HEK293 (cell line): ENCODE results near the gene SDHD.
A peak's percentile ranks its signal among the peaks of the same experiment; 100 is the strongest.

ENCODE experiments used
- CTCF ChIA-PET: fragments of 350-600 bp; formaldehyde crosslinking; extraction: SDS; loops from one replicate; lab custom pipeline; 2021; ENCODE audit warnings: antibody characterized with exemption; lab: Yijun Ruan, JAX
- POLR2A ChIA-PET: fragments of 300-600 bp; formaldehyde crosslinking; extraction: SDS; loops from one replicate; lab custom pipeline; 2020; ENCODE audit warnings: antibody characterized with exemption, inconsistent platforms; lab: Yijun Ruan, JAX
- H3K27ac ChIP-seq: fragments of 200-500 bp; sonication (Bioruptor generic); 2 replicates; pipeline ENCODE4 v1.5.1; 2014; ENCODE audit warnings: low read depth, low read length, control low read depth, inconsistent platforms; ENCODE audit errors: extremely low read depth
- H3K36me3 ChIP-seq, 2 experiments: fragments of 200-500 bp in 1 of 2; sonication (Bioruptor generic) in 1 of 2; 1 replicate in 1 of 2; 2 replicates in 1 of 2; pipeline ENCODE4 v1.5.1; 2014 to 2017; ENCODE audit warnings: inconsistent platforms in 2 of 2, low read length in 2 of 2; ENCODE audit not compliant: control insufficient read depth in 2 of 2, insufficient read depth in 1 of 2
- H3K4me1 ChIP-seq: fragments of 200-500 bp; sonication (Bioruptor generic); 2 replicates; pipeline ENCODE4 v1.5.1; 2014; ENCODE audit warnings: mild to moderate bottlenecking, low read length, inconsistent platforms; ENCODE audit not compliant: control insufficient read depth, insufficient read depth
- H3K4me3 ChIP-seq: 2 replicates; pipeline ENCODE4 v1.5.1; 2011; ENCODE audit warnings: low read depth, mild to moderate bottlenecking, control low read depth, low read length, moderate library complexity
- H3K9me3 ChIP-seq: fragments of 200-500 bp; sonication (Bioruptor generic); 2 replicates; pipeline ENCODE4 v1.5.1; 2014; ENCODE audit warnings: low read depth, low read length, inconsistent platforms; ENCODE audit not compliant: control insufficient read depth, insufficient read depth
- HIC1 ChIP-seq: fragments of 450-650 bp; formaldehyde crosslinking; IDR thresholded peaks from 2 replicates; pipeline ENCODE4 v1.5.1; 2016; ENCODE audit warnings: missing biosample characterization, missing genetic modification characterization
- KLF10 ChIP-seq: fragments of 450-650 bp; IDR thresholded peaks from 2 replicates; pipeline ENCODE4 v1.5.1; 2018; ENCODE audit warnings: missing biosample characterization, mild to moderate bottlenecking, missing genetic modification characterization
- KLF8 ChIP-seq: fragments of 450-650 bp; formaldehyde crosslinking; IDR thresholded peaks from 2 replicates; pipeline ENCODE4 v1.5.1; 2016; ENCODE audit warnings: missing biosample characterization, missing genetic modification characterization
- REPIN1 ChIP-seq: fragments of 450-650 bp; formaldehyde crosslinking; IDR thresholded peaks from 2 replicates; pipeline ENCODE4 v1.5.1; 2017; ENCODE audit warnings: missing biosample characterization, missing genetic modification characterization, low read depth
- SP7 ChIP-seq: fragments of 450-650 bp; formaldehyde crosslinking; IDR thresholded peaks from 2 replicates; pipeline ENCODE4 v1.5.1; 2016; ENCODE audit warnings: missing biosample characterization, missing genetic modification characterization
- ZFP41 ChIP-seq: fragments of 450-650 bp; formaldehyde crosslinking; IDR thresholded peaks from 2 replicates; pipeline ENCODE4 v1.5.1; 2016; ENCODE audit warnings: missing biosample characterization, missing genetic modification characterization, borderline replicate concordance
- ZNF133 ChIP-seq: fragments of 450-650 bp; formaldehyde crosslinking; IDR thresholded peaks from 2 replicates; pipeline ENCODE4 v1.5.1; 2016; ENCODE audit warnings: missing biosample characterization, missing genetic modification characterization
- ZNF138 ChIP-seq: fragments of 450-650 bp; formaldehyde crosslinking; IDR thresholded peaks from 2 replicates; pipeline ENCODE4 v1.5.1; 2016; ENCODE audit warnings: missing biosample characterization, missing genetic modification characterization, borderline replicate concordance
- ZNF140 ChIP-seq: fragments of 450-650 bp; formaldehyde crosslinking; IDR thresholded peaks from 2 replicates; pipeline ENCODE4 v1.5.1; 2016; ENCODE audit warnings: missing biosample characterization, missing genetic modification characterization
- ZNF2 ChIP-seq: fragments of 450-650 bp; formaldehyde crosslinking; IDR thresholded peaks from 2 replicates; pipeline ENCODE4 v1.5.1; 2016; ENCODE audit warnings: missing biosample characterization, missing genetic modification characterization
- ZNF221 ChIP-seq: fragments of 450-650 bp; formaldehyde crosslinking; IDR thresholded peaks from 2 replicates; pipeline ENCODE4 v1.5.1; 2017; ENCODE audit warnings: missing biosample characterization, missing genetic modification characterization, borderline replicate concordance
- ZNF223 ChIP-seq: fragments of 450-650 bp; formaldehyde crosslinking; IDR thresholded peaks from 2 replicates; pipeline ENCODE4 v1.5.1; 2016; ENCODE audit warnings: missing biosample characterization, missing genetic modification characterization
- ZNF248 ChIP-seq: fragments of 450-650 bp; formaldehyde crosslinking; IDR thresholded peaks from 2 replicates; pipeline ENCODE4 v1.5.1; 2017; ENCODE audit warnings: missing biosample characterization, missing genetic modification characterization
- ZNF302 ChIP-seq: fragments of 450-650 bp; formaldehyde crosslinking; IDR thresholded peaks from 2 replicates; pipeline ENCODE4 v1.5.1; 2016; ENCODE audit warnings: missing biosample characterization, missing genetic modification characterization, low read depth
- ZNF324 ChIP-seq: fragments of 450-650 bp; formaldehyde crosslinking; IDR thresholded peaks from 2 replicates; pipeline ENCODE4 v1.5.1; 2016; ENCODE audit warnings: missing biosample characterization, missing genetic modification characterization
- ZNF354C ChIP-seq: fragments of 450-650 bp; formaldehyde crosslinking; IDR thresholded peaks from 2 replicates; pipeline ENCODE4 v1.5.1; 2016; ENCODE audit warnings: missing biosample characterization, missing genetic modification characterization, low read depth, borderline replicate concordance
- ZNF449 ChIP-seq: fragments of 450-650 bp; formaldehyde crosslinking; IDR thresholded peaks from 2 replicates; pipeline ENCODE4 v1.5.1; 2017; ENCODE audit warnings: missing biosample characterization, mild to moderate bottlenecking, missing genetic modification characterization, moderate library complexity
- ZNF510 ChIP-seq: fragments of 450-650 bp; formaldehyde crosslinking; IDR thresholded peaks from 2 replicates; pipeline ENCODE4 v1.5.1; 2018; ENCODE audit warnings: mild to moderate bottlenecking, missing genetic modification characterization, missing biosample characterization; ENCODE audit not compliant: insufficient replicate concordance
- ZNF544 ChIP-seq: fragments of 450-650 bp; formaldehyde crosslinking; IDR thresholded peaks from 2 replicates; pipeline ENCODE4 v1.5.0; 2017; ENCODE audit warnings: missing biosample characterization, missing genetic modification characterization
- ZNF555 ChIP-seq: fragments of 450-650 bp; formaldehyde crosslinking; conservative IDR thresholded peaks from 2 replicates; pipeline ENCODE4 v1.5.1; 2017; ENCODE audit warnings: missing biosample characterization, mild to moderate bottlenecking, missing genetic modification characterization, inconsistent platforms
- ZNF585B ChIP-seq: fragments of 450-650 bp; formaldehyde crosslinking; IDR thresholded peaks from 2 replicates; pipeline ENCODE4 v1.5.1; 2016; ENCODE audit warnings: missing biosample characterization, missing genetic modification characterization
- ZNF600 ChIP-seq: fragments of 450-650 bp; formaldehyde crosslinking; IDR thresholded peaks from 2 replicates; pipeline ENCODE4 v1.5.1; 2016; ENCODE audit warnings: missing biosample characterization, missing genetic modification characterization
- ZNF626 ChIP-seq: fragments of 450-650 bp; sonication (Bioruptor Pico); formaldehyde crosslinking; IDR thresholded peaks from 2 replicates; pipeline ENCODE4 v1.5.1; 2018; ENCODE audit warnings: missing biosample characterization, missing genetic modification characterization, inconsistent platforms
- ZNF777 ChIP-seq: fragments of 450-650 bp; formaldehyde crosslinking; IDR thresholded peaks from 2 replicates; pipeline ENCODE4 v1.5.1; 2017; ENCODE audit warnings: missing biosample characterization, missing genetic modification characterization, borderline replicate concordance
- TF ChIP-seq, protein P1 (sequence below): fragments of 450-650 bp; formaldehyde crosslinking; IDR thresholded peaks from 2 replicates; pipeline ENCODE4 v1.5.1; 2017; ENCODE audit warnings: missing biosample characterization, missing genetic modification characterization
- TF ChIP-seq, protein P2 (sequence below): fragments of 450-650 bp; formaldehyde crosslinking; IDR thresholded peaks from 2 replicates; pipeline ENCODE4 v1.5.1; 2017; ENCODE audit warnings: missing biosample characterization, missing genetic modification characterization
- TF ChIP-seq, protein P3 (sequence below): fragments of 450-650 bp; formaldehyde crosslinking; IDR thresholded peaks from 2 replicates; pipeline ENCODE4 v1.5.1; 2016; ENCODE audit warnings: missing biosample characterization, missing genetic modification characterization, low read depth

SDHD gene

GRCh38 chr11:112073941-112074811 lies 12.5 kb upstream of the SDHD start, which contains the start of the genes NKAPD1 and PIH1D2:
Gene NKAPD1, plus strand, starts transcription at chr11:112074299. Its CDS starts 1,276 bp downstream, at chr11:112075575.
Gene PIH1D2, minus strand, starts transcription at chr11:112074017. Its CDS starts 843 bp downstream, at chr11:112073174.
- peaks cover 0 to 45% of the 10 kb centered on the region in 2 experiments; a peak in 2 of 3 replicates for H3K36me3 ChIP-seq
- H3K4me1 ChIP-seq = no peaks in the 10 kb centered on the region
- peak within 1 kb of the TSS; percentile 97 for H3K4me3 ChIP-seq
- CTCF ChIA-PET = no interaction called here
- no peaks in the 10 kb centered on the region for H3K9me3 ChIP-seq
- peak within 1 kb of the TSS; percentile 66 for H3K27ac ChIP-seq
- POLR2A ChIA-PET = interaction anchor here (1.0 kb wide), 1 partner anchor 12 kb away, joined by 5 read pairs; the partner anchor contains the start of genes SDHD and TIMM8B
- TF ChIP-seq ZNF777 (tag by site-specific recombination) (0 out of 2 replicates have a peak, but pooled peaks have one; percentile 42), KLF8 (tag by site-specific recombination) (peak; percentile 86), KLF10 (peak; percentile 48), REPIN1 (tag by site-specific recombination) (0 out of 2 replicates have a peak, but pooled peaks have one; percentile 29), ZNF138 (tag by site-specific recombination) (no peak), ZFP41 (tag by site-specific recombination) (0 out of 2 replicates have a peak, but pooled peaks have one; percentile 51), ZNF221 (tag by site-specific recombination) (no peak), SP7 (peak; percentile 80), ZNF302 (tag by site-specific recombination) (no peak), ZNF248 (tag by site-specific recombination) (no peak), ZNF510 (tag by site-specific recombination) (no peak), ZNF449 (peak; percentile 37; the same call in 1 of the 2 replicates), ZNF354C (tag by site-specific recombination) (no peak), ZNF223 (no peak), ZNF555 (tag by site-specific recombination) (no peak), ZNF2 (tag by site-specific recombination) (peak; percentile 94), ZNF324 (peak; percentile 94; the same call in 1 of the 2 replicates), ZNF544 (no peak), HIC1 (tag by site-specific recombination) (no peak), ZNF140 (tag by site-specific recombination) (no peak), ZNF600 (tag by site-specific recombination) (0 out of 2 replicates have a peak, but pooled peaks have one; percentile 17), ZNF133 (tag by site-specific recombination) (no peak), ZNF626 (no peak), ZNF585B (tag by site-specific recombination) (no peak)
- TF ChIP-seq, protein P1, sequence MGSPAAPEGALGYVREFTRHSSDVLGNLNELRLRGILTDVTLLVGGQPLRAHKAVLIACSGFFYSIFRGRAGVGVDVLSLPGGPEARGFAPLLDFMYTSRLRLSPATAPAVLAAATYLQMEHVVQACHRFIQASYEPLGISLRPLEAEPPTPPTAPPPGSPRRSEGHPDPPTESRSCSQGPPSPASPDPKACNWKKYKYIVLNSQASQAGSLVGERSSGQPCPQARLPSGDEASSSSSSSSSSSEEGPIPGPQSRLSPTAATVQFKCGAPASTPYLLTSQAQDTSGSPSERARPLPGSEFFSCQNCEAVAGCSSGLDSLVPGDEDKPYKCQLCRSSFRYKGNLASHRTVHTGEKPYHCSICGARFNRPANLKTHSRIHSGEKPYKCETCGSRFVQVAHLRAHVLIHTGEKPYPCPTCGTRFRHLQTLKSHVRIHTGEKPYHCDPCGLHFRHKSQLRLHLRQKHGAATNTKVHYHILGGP (tag by site-specific recombination) = no peak
- TF ChIP-seq, protein P2, sequence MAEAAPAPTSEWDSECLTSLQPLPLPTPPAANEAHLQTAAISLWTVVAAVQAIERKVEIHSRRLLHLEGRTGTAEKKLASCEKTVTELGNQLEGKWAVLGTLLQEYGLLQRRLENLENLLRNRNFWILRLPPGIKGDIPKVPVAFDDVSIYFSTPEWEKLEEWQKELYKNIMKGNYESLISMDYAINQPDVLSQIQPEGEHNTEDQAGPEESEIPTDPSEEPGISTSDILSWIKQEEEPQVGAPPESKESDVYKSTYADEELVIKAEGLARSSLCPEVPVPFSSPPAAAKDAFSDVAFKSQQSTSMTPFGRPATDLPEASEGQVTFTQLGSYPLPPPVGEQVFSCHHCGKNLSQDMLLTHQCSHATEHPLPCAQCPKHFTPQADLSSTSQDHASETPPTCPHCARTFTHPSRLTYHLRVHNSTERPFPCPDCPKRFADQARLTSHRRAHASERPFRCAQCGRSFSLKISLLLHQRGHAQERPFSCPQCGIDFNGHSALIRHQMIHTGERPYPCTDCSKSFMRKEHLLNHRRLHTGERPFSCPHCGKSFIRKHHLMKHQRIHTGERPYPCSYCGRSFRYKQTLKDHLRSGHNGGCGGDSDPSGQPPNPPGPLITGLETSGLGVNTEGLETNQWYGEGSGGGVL (tag by site-specific recombination) = no peak
- TF ChIP-seq, protein P3, sequence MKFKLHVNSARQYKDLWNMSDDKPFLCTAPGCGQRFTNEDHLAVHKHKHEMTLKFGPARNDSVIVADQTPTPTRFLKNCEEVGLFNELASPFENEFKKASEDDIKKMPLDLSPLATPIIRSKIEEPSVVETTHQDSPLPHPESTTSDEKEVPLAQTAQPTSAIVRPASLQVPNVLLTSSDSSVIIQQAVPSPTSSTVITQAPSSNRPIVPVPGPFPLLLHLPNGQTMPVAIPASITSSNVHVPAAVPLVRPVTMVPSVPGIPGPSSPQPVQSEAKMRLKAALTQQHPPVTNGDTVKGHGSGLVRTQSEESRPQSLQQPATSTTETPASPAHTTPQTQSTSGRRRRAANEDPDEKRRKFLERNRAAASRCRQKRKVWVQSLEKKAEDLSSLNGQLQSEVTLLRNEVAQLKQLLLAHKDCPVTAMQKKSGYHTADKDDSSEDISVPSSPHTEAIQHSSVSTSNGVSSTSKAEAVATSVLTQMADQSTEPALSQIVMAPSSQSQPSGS (tag by site-specific recombination) = no peak
